DND-41 (cell line): Measurements from ENCODE around the gene CFAP68.

Experiments used
- ATAC-seq: fragments of 200-7000 bp; cut with Tn5 transposase; 3 replicates; pipeline ENCODE4 v1.9.1; 2021; ENCODE audit warnings: low read depth; ENCODE audit not compliant: insufficient read depth
- DNase-seq: peaks from one replicate; pipeline ENCODE4 v3.0.0-alpha.2; 2020
- H2AFZ ChIP-seq: 2 replicates; pipeline ENCODE4 v1.6.0; 2012; ENCODE audit warnings: low read depth, low read length
- H3K27ac ChIP-seq: 2 replicates; pipeline ENCODE4 v1.5.1; 2012; ENCODE audit warnings: low read length, inconsistent platforms
- H3K27me3 ChIP-seq: fragments of 200-600 bp; sonication (generic); 2 replicates; pipeline ENCODE4 v1.6.0; 2012; ENCODE audit warnings: low read length, mild to moderate bottlenecking, inconsistent platforms; ENCODE audit not compliant: insufficient read depth, poor library complexity
- H3K36me3 ChIP-seq: 2 replicates; pipeline ENCODE4 v1.5.1; 2012; ENCODE audit warnings: low read length, inconsistent platforms; ENCODE audit not compliant: insufficient read depth
- H3K4me1 ChIP-seq: 2 replicates; pipeline ENCODE4 v1.5.1; 2012; ENCODE audit warnings: mild to moderate bottlenecking, low read length; ENCODE audit not compliant: insufficient read depth
- H3K4me2 ChIP-seq: 2 replicates; pipeline ENCODE4 v1.6.0; 2012; ENCODE audit warnings: mild to moderate bottlenecking, moderate library complexity, low read length, inconsistent platforms; ENCODE audit not compliant: insufficient read depth
- H3K4me3 ChIP-seq, 2 experiments: fragments of 200-600 bp in 1 of 2; shearing (Covaris generic) in 1 of 2; 2 replicates each; pipeline ENCODE4 v1.5.1; 2012 to 2016; ENCODE audit warnings: inconsistent platforms in 2 of 2, low read length in 2 of 2, mild to moderate bottlenecking in 2 of 2, low read depth in 1 of 2, moderate library complexity in 1 of 2
- H3K79me2 ChIP-seq: 2 replicates; pipeline ENCODE4 v1.6.0; 2012; ENCODE audit warnings: low read length, inconsistent platforms; ENCODE audit not compliant: insufficient read depth
- H3K9ac ChIP-seq: 2 replicates; pipeline ENCODE4 v1.6.0; 2012; ENCODE audit warnings: low read depth, mild to moderate bottlenecking, inconsistent platforms, low read length, moderate library complexity
- H3K9me3 ChIP-seq: 2 replicates; pipeline ENCODE4 v1.5.1; 2012; ENCODE audit warnings: low read length, moderate library complexity, mild to moderate bottlenecking, inconsistent platforms; ENCODE audit not compliant: insufficient read depth, severe bottlenecking
- H4K20me1 ChIP-seq: 2 replicates; pipeline ENCODE4 v1.6.0; 2012; ENCODE audit warnings: low read length; ENCODE audit not compliant: insufficient read depth
- EZH2 ChIP-seq: IDR thresholded peaks from 3 replicates; pipeline ENCODE4 v1.6.1; 2012; ENCODE audit warnings: borderline replicate concordance, low read depth, mild to moderate bottlenecking, moderate library complexity, low read length, inconsistent platforms; ENCODE audit not compliant: severe bottlenecking
- TF ChIP-seq, protein P1 (sequence below): IDR thresholded peaks from 2 replicates; pipeline ENCODE4 v1.5.1; 2012; ENCODE audit warnings: borderline replicate concordance, low read length, moderate library complexity, mild to moderate bottlenecking; ENCODE audit not compliant: poor library complexity, severe bottlenecking; ENCODE audit errors: extremely low read depth

Gene CFAP68

GRCh38 chr11:111912535-111912934, 33.2 kb downstream of the CFAP68 start, which contains the start of gene HSPB2:
HSPB2 (plus strand) TSS chr11:111912734; CDS start chr11:111912830, 96 bp downstream.
- Histone ChIP-seq H3K27ac (no peak within 1 kb of the TSS), H3K4me2 (no peak within 1 kb of the TSS)
- TF ChIP-seq, protein P1, sequence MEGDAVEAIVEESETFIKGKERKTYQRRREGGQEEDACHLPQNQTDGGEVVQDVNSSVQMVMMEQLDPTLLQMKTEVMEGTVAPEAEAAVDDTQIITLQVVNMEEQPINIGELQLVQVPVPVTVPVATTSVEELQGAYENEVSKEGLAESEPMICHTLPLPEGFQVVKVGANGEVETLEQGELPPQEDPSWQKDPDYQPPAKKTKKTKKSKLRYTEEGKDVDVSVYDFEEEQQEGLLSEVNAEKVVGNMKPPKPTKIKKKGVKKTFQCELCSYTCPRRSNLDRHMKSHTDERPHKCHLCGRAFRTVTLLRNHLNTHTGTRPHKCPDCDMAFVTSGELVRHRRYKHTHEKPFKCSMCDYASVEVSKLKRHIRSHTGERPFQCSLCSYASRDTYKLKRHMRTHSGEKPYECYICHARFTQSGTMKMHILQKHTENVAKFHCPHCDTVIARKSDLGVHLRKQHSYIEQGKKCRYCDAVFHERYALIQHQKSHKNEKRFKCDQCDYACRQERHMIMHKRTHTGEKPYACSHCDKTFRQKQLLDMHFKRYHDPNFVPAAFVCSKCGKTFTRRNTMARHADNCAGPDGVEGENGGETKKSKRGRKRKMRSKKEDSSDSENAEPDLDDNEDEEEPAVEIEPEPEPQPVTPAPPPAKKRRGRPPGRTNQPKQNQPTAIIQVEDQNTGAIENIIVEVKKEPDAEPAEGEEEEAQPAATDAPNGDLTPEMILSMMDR, result no peak
- no peak for TF ChIP-seq EZH2

DNA sequence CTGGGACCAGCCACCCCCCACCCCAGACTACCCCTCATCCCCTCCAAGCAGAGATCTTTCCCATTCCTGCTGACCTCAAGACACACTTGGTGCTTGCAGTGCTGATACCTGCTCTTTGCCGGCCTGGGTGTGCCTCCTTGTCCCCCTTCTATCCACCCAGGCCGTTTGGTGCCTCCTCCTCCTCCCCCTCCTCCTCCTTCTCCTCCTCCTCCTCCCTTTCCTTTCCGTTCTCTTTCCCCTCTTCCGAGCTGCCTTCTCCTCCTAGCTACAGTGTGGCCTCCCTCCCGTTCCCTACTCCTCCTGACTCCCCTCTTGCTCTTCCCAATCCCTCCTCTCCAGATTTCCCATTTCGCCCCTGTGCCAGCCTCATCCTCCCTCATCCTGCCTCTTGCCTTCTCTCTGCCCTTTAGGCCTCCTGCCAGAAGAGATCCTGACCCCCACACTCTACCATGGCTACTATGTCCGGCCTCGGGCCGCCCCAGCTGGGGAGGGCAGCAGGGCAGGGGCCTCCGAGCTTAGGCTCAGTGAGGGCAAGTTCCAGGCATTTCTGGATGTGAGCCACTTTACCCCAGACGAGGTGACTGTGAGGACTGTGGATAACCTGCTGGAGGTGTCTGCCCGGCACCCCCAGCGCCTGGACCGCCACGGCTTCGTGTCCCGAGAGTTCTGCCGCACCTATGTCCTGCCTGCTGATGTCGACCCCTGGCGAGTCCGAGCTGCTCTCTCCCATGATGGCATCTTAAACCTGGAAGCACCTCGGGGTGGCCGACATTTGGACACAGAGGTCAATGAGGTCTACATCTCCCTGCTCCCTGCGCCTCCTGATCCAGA, 33.9 kb downstream of the CFAP68 start:
- Histone ChIP-seq H3K4me2 (no peak overlapping the region), H4K20me1 (no peaks in the 10 kb centered on the region), H3K4me1 (no peaks in the 10 kb centered on the region), H3K9ac (no peak overlapping the region), H3K79me2 (no peaks in the 10 kb centered on the region), H3K9me3 (no peaks in the 10 kb centered on the region), H3K27me3 (peaks cover 4% of the 10 kb centered on the region), H3K27ac (no peak overlapping the region), H3K4me3 (no peak overlapping the region), H2AFZ (no peak overlapping the region), H3K36me3 (no peaks in the 10 kb centered on the region)
- DNase-seq, result no peak
- ATAC-seq, result no peak
- no peak for TF ChIP-seq EZH2
- TF ChIP-seq, protein P1, result no peak

More at GRCh38 chr11:111912535-111912934, 33.2 kb downstream of the CFAP68 start, which contains the start of gene HSPB2:
- Histone ChIP-seq H4K20me1 (no peaks in the 10 kb centered on the region), H3K36me3 (no peaks in the 10 kb centered on the region), H3K79me2 (no peaks in the 10 kb centered on the region), H2AFZ (no peak within 1 kb of the TSS), H3K4me1 (no peaks in the 10 kb centered on the region), H3K4me3 (no peak within 1 kb of the TSS), H3K9me3 (no peaks in the 10 kb centered on the region), H3K9ac (no peak within 1 kb of the TSS), H3K27me3 (peaks cover 4% of the 10 kb centered on the region)
- ATAC-seq (no peak), DNase-seq (no peak)

- no peak for TF ChIP-seq EZH2
- TF ChIP-seq, protein P1, result no peak
- Histone ChIP-seq H3K9ac (no peak overlapping the region), H3K27me3 (peaks cover 4% of the 10 kb centered on the region), H3K4me1 (no peaks in the 10 kb centered on the region), H3K36me3 (no peaks in the 10 kb centered on the region), H3K4me3 (no peak overlapping the region), H4K20me1 (no peaks in the 10 kb centered on the region), H3K79me2 (no peaks in the 10 kb centered on the region), H2AFZ (no peak overlapping the region), H3K4me2 (no peak overlapping the region), H3K27ac (no peak overlapping the region), H3K9me3 (no peaks in the 10 kb centered on the region)
- DNase-seq (no peak), ATAC-seq (no peak)
Observed at GRCh38 chr11:111913997-111914396, 34.7 kb downstream of the CFAP68 start.
